CD8-positive, alpha-beta memory T cell (primary cell): ENCODE measurements around the gene EGLN1. TPM values are rescaled to one million over a fixed set of nuclear protein-coding genes. Genes with fewer than 3 reads are reported as not detected.
A peak's percentile ranks its signal among the peaks of the same experiment; 100 is the strongest.

Experiments used
- CTCF ChIA-PET: fragments of 350-600 bp; sonication (Branson Sonifier 250); formaldehyde crosslinking; loops from one replicate; lab custom pipeline; 2021; ENCODE audit warnings: antibody characterized with exemption; lab: Charles Lee
- POLR2A ChIA-PET: fragments of 350-600 bp; sonication (Branson Sonifier 250); formaldehyde crosslinking; loops from one replicate; lab custom pipeline; 2021; ENCODE audit warnings: antibody characterized with exemption; lab: Charles Lee
- DNase-seq, 5 donors: peaks; one replicate each; pipeline versions ENCODE4 v3.0.0 to v3.0.0-alpha.2; 2020 to 2022; ENCODE audit warnings: mixed read lengths in 1 of 5
- H3K27ac ChIP-seq: one replicate; pipeline ENCODE4 v1.7.0; 2013; ENCODE audit warnings: low read depth, mild to moderate bottlenecking, low read length, moderate library complexity
- H3K27me3 ChIP-seq: 2 replicates; pipeline ENCODE4 v1.7.0; 2013; ENCODE audit warnings: low read length, mild to moderate bottlenecking; ENCODE audit not compliant: insufficient read depth, poor library complexity, severe bottlenecking
- H3K36me3 ChIP-seq: 2 replicates; pipeline ENCODE4 v1.7.0; 2013; ENCODE audit warnings: mild to moderate bottlenecking, low read length, moderate library complexity; ENCODE audit not compliant: insufficient read depth
- H3K4me1 ChIP-seq: 2 replicates; pipeline ENCODE4 v1.7.0; 2013; ENCODE audit warnings: mild to moderate bottlenecking, low read length, moderate library complexity; ENCODE audit not compliant: insufficient read depth
- H3K4me3 ChIP-seq: 2 replicates; pipeline ENCODE4 v1.7.0; 2013; ENCODE audit warnings: mild to moderate bottlenecking, low read length
- H3K9me3 ChIP-seq: 2 replicates; pipeline ENCODE4 v1.7.0; 2013; ENCODE audit warnings: mild to moderate bottlenecking, low read length
- H3K27ac Mint-ChIP-seq, 8 donors: one replicate each; pipeline ENCODE4 v1.8.0; 2020 to 2021; ENCODE audit warnings: mixed read lengths in 8 of 8, mild to moderate bottlenecking in 6 of 8, inconsistent platforms in 3 of 8, moderate library complexity in 3 of 8
- H3K27me3 Mint-ChIP-seq, 2 donors: one replicate each; pipeline ENCODE4 v1.8.0; 2020 to 2021; ENCODE audit warnings: mixed read lengths in 2 of 2, mild to moderate bottlenecking in 1 of 2, moderate library complexity in 1 of 2
- H3K36me3 Mint-ChIP-seq, 3 donors: one replicate each; pipeline ENCODE4 v1.8.0; 2020 to 2021; ENCODE audit warnings: mixed read lengths in 3 of 3, inconsistent platforms in 1 of 3, mild to moderate bottlenecking in 1 of 3
- H3K4me1 Mint-ChIP-seq, 3 donors: one replicate each; pipeline ENCODE4 v1.8.0; 2020 to 2021; ENCODE audit warnings: mixed read lengths in 3 of 3, inconsistent platforms in 1 of 3, mild to moderate bottlenecking in 1 of 3
- H3K4me3 Mint-ChIP-seq, 7 donors: one replicate each; pipeline ENCODE4 v1.8.0; 2020 to 2021; ENCODE audit warnings: mixed read lengths in 7 of 7, mild to moderate bottlenecking in 6 of 7, moderate library complexity in 4 of 7, inconsistent platforms in 2 of 7
- H3K9me3 Mint-ChIP-seq, 5 donors: one replicate each; pipeline ENCODE4 v1.8.0; 2020 to 2022; ENCODE audit warnings: mixed read lengths in 5 of 5, mild to moderate bottlenecking in 3 of 5, moderate library complexity in 2 of 5, inconsistent platforms in 1 of 5
- polyA plus RNA-seq: library from polyadenylated mRNA; unstranded; fragments of 300-500 nt; fragmentation: Illumina TruSeq; gene quantifications from one replicate; pipeline ENCODE4 v1.2.3, GENCODE V29; 2021
- total RNA-seq, 2 experiments: library from RNA; stranded (reverse); gene quantifications; one replicate each; pipeline ENCODE4 v1.2.3, GENCODE V29; 2021

Gene EGLN1
- total and polyA plus RNA-seq, 3 experiments from 2014 or later: 21.0 to 30.9 (median 24.2) TPM

- CTCF ChIA-PET: interaction anchor here (0.9 to 1.3 kb wide), 2 partner anchors 14 to 193 kb away, joined by 3 read pairs; no protein-coding TSS in a partner anchor
- no peak for DNase-seq
- H3K27ac Mint-ChIP-seq: no peak overlapping the region
- POLR2A ChIA-PET: no interaction called here
- peaks cover 1 to 23% (median 15%) of the 10 kb centered on the region in 3 donors for H3K4me1 Mint-ChIP-seq
- Histone ChIP-seq H3K36me3 (peaks cover 8% of the 10 kb centered on the region), H3K9me3 (no peaks in the 10 kb centered on the region), H3K27ac (no peak overlapping the region), H3K4me3 (no peak overlapping the region), H3K4me1 (peaks cover 26% of the 10 kb centered on the region), H3K27me3 (no peaks in the 10 kb centered on the region)
- H3K36me3 Mint-ChIP-seq: peaks cover 0 to 10% (median 3%) of the 10 kb centered on the region in 3 donors
- H3K27me3 Mint-ChIP-seq: no peaks in the 10 kb centered on the region
- no peaks in the 10 kb centered on the region for H3K9me3 Mint-ChIP-seq
- no peak overlapping the region for H3K4me3 Mint-ChIP-seq
Measured at GRCh38 chr1:231407049-231407448, 15.0 kb downstream of the EGLN1 start.

DNA sequence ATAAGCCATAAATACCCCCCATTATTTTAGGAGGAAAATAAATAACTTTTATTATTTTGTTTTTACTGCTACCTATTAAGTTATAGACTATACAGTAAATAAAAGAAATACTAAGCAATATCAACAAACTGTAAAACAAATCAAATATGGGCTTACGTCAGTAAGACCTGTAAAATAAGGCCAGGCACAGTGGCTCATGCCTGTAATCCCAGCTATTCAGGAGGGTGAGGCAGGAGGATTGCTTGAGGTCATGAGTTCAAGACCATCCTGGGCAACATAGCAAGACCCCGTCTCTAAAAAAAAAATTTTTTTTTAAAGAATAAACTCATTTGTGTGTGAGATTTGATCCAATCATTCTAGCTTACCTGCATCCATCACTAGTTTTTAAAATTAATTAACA lies 17.8 kb downstream of the EGLN1 start:
- peaks cover 27% of the 10 kb centered on the region for H3K4me1 ChIP-seq
- ChIA-PET CTCF (no interaction called here), POLR2A (interaction anchor here (0.9 kb wide), 1 partner anchor 15 kb away, joined by 3 read pairs; no protein-coding TSS in a partner anchor)
- H3K36me3 ChIP-seq: peaks cover 8% of the 10 kb centered on the region
- Mint-ChIP-seq H3K9me3 (no peaks in the 10 kb centered on the region), H3K27me3 (no peaks in the 10 kb centered on the region), H3K27ac (no peak overlapping the region), H3K4me1 (peaks cover 18 to 48% (median 20%) of the 10 kb centered on the region in 3 donors), H3K4me3 (no peak overlapping the region), H3K36me3 (peaks cover 0 to 12% (median 3%) of the 10 kb centered on the region in 3 donors)
- DNase-seq: no peak
- H3K9me3 ChIP-seq: no peaks in the 10 kb centered on the region
- no peaks in the 10 kb centered on the region for H3K27me3 ChIP-seq
- H3K27ac ChIP-seq: no peak overlapping the region
- H3K4me3 ChIP-seq: no peak overlapping the region

DNA sequence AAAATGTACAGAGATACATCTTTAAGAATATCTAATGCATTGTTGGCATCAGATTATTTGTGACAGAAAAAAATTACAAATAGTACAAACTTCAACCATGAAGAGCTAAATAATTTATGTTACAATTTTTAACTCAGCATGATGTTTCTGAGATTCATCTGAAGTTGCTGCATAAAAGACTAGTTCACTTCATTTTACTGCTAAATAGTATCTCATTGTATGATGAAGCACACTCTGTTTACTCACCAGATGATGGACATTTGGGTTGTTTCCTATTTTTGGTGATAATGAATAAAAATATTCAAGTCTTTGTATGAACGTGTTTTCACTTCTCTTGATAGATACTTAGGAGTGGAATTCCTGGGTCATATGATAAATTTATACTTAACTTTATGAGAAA lies 20.6 kb downstream of the EGLN1 start:
- peaks cover 2 to 12% (median 3%) of the 10 kb centered on the region in 3 donors for H3K36me3 Mint-ChIP-seq
- Histone ChIP-seq H3K27ac (no peak overlapping the region), H3K4me1 (peaks cover 19% of the 10 kb centered on the region), H3K4me3 (no peak overlapping the region), H3K9me3 (no peaks in the 10 kb centered on the region), H3K36me3 (no peaks in the 10 kb centered on the region), H3K27me3 (no peaks in the 10 kb centered on the region)
- H3K4me1 Mint-ChIP-seq: peaks cover 38 to 73% (median 46%) of the 10 kb centered on the region in 3 donors
- no peaks in the 10 kb centered on the region for H3K9me3 Mint-ChIP-seq
- no peak overlapping the region for H3K4me3 Mint-ChIP-seq
- ChIA-PET CTCF (no interaction called here), POLR2A (no interaction called here)
- H3K27me3 Mint-ChIP-seq: no peaks in the 10 kb centered on the region
- H3K27ac Mint-ChIP-seq: no peak overlapping the region
- DNase-seq: no peak

GRCh38 chr1:231397886-231398671 lies 24.0 kb downstream of the EGLN1 start:
- Histone ChIP-seq H3K27me3 (no peaks in the 10 kb centered on the region), H3K9me3 (no peaks in the 10 kb centered on the region), H3K27ac (no peak overlapping the region), H3K4me1 (peaks cover 19% of the 10 kb centered on the region), H3K36me3 (no peaks in the 10 kb centered on the region), H3K4me3 (no peak overlapping the region)
- H3K27ac Mint-ChIP-seq: peak overlapping the region in 2 of 8 donors; percentile 19 to 67
- no peak overlapping the region for H3K4me3 Mint-ChIP-seq
- H3K4me1 Mint-ChIP-seq: peaks cover 52 to 88% (median 75%) of the 10 kb centered on the region in 3 donors
- ChIA-PET POLR2A (no interaction called here), CTCF (no interaction called here)
- peaks cover 0 to 7% (median 2%) of the 10 kb centered on the region in 3 donors for H3K36me3 Mint-ChIP-seq
- H3K27me3 Mint-ChIP-seq: no peaks in the 10 kb centered on the region
- no peaks in the 10 kb centered on the region for H3K9me3 Mint-ChIP-seq
- no peak for DNase-seq

DNA sequence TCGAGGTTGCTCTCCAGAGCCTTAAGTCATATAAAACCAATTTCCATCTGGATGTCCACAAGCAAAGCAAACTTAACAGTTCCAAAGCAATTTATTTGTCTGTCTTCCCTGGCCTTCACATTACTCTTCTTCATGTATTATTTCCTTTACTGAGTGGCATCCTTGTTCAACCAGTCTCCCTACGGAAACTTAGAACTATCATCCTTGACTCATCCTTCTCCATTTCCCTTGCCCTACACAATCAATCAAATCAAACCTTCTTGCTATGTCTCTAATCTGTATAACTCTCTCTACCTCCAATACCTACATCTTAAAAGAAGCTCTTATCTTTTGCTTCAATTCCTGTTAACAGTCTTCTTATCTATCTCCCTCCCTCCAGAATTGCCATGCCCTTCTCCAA lies 25.4 kb downstream of the EGLN1 start:
- peaks cover 0 to 8% (median 2%) of the 10 kb centered on the region in 3 donors for H3K36me3 Mint-ChIP-seq
- CTCF ChIA-PET: no interaction called here
- H3K27ac Mint-ChIP-seq: no peak overlapping the region

DNA sequence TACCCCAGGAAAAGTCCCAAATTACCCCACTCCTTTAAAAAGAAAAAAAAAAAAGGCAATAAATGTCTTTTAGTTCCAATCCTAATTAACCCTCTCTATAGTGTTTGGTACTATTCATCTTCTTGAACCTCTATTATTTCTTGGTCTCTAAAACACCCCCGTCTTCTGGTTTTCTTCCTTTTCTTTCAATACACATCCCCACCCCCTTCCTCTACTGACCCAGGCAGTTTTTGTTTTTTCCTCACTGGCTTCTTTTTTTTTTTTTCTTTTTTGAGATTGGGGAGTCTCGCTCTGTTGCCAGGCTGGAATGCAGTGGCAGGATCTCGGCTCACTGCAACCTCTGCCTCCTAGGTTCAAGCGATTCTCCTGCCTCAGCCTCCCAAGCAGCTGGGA lies 26.1 kb downstream of the EGLN1 start:
- Histone ChIP-seq H3K36me3 (no peaks in the 10 kb centered on the region), H3K9me3 (no peaks in the 10 kb centered on the region), H3K27ac (no peak overlapping the region), H3K27me3 (no peaks in the 10 kb centered on the region), H3K4me1 (peaks cover 19% of the 10 kb centered on the region), H3K4me3 (no peak overlapping the region)
- Mint-ChIP-seq H3K4me1 (peaks cover 59 to 84% (median 83%) of the 10 kb centered on the region in 3 donors), H3K36me3 (peaks cover 0 to 4% (median 2%) of the 10 kb centered on the region in 3 donors), H3K4me3 (no peak overlapping the region), H3K27ac (peak overlapping the region in 1 of 8 donors; percentile 20), H3K9me3 (no peaks in the 10 kb centered on the region), H3K27me3 (no peaks in the 10 kb centered on the region)
- CTCF ChIA-PET: no interaction called here
- no peak for DNase-seq
- POLR2A ChIA-PET: no interaction called here

More for the DNA sequence above, 25.4 kb downstream of the EGLN1 start:
- Histone ChIP-seq H3K9me3 (no peaks in the 10 kb centered on the region), H3K27me3 (no peaks in the 10 kb centered on the region), H3K27ac (no peak overlapping the region), H3K36me3 (no peaks in the 10 kb centered on the region), H3K4me1 (peaks cover 19% of the 10 kb centered on the region), H3K4me3 (no peak overlapping the region)
- no peak for DNase-seq
- POLR2A ChIA-PET: no interaction called here
- Mint-ChIP-seq H3K4me1 (peaks cover 58 to 86% (median 84%) of the 10 kb centered on the region in 3 donors), H3K27me3 (no peaks in the 10 kb centered on the region), H3K4me3 (no peak overlapping the region), H3K9me3 (no peaks in the 10 kb centered on the region)

GRCh38 chr1:231395076-231395997 lies 26.8 kb downstream of the EGLN1 start:
- ChIA-PET CTCF (interaction anchor here (0.9 kb wide), 1 partner anchor 9 kb away, joined by 4 read pairs; no protein-coding TSS in a partner anchor), POLR2A (no interaction called here)
- Histone ChIP-seq H3K27ac (no peak overlapping the region), H3K9me3 (no peaks in the 10 kb centered on the region), H3K27me3 (no peaks in the 10 kb centered on the region), H3K4me1 (peaks cover 16% of the 10 kb centered on the region), H3K4me3 (no peak overlapping the region), H3K36me3 (no peaks in the 10 kb centered on the region)
- no peak overlapping the region for H3K4me3 Mint-ChIP-seq
- H3K27ac Mint-ChIP-seq: peak overlapping the region in 2 of 8 donors; percentile 20 to 30
- no peak for DNase-seq
- H3K36me3 Mint-ChIP-seq: peaks cover 0 to 4% (median 2%) of the 10 kb centered on the region in 3 donors
- peaks cover 60 to 84% (median 83%) of the 10 kb centered on the region in 3 donors for H3K4me1 Mint-ChIP-seq
- H3K9me3 Mint-ChIP-seq: no peaks in the 10 kb centered on the region
- H3K27me3 Mint-ChIP-seq: no peaks in the 10 kb centered on the region
